GM19238 (cell line): ENCODE data around the gene HLA-C.
"Not testable (repeated sequence)": the region's sequence is repeated elsewhere in the genome, so short reads cannot be mapped to it uniquely, and the experiment has no call there.

Experiments used
- DNase-seq: peaks from one replicate; pipeline ENCODE4 v3.0.0; 2011; ENCODE audit warnings: low spot score; ENCODE audit not compliant: insufficient read length

The HLA-C gene

GRCh38 chr6:31271641-31272357, at the start of gene HLA-C:
Gene HLA-C (minus strand): TSS chr6:31272092. CDS start chr6:31272071, 21 bp downstream.
- DNase-seq = peak; percentile 85

- DNase-seq = no peak
Measured at GRCh38 chr6:31321005-31321707, 49.3 kb upstream of the HLA-C start.

DNA sequence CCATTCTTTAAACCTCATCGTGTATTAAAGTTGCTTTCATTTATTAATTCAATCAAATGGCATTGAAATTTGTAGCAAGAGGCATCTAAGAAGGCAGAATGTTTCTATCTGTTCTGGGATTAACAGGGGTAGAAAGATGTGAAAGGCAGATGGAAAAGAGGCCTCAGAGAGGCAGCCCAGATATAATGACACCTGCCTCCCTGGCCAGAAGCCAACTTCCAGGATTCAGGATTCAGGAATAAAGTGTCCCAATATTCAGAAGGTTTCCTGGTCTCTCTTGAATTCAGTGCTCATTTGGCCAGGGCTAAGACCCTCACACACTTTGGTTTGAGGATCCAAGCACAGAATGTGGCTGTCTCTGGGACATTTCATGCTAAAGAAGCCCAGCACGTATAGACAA, 45.1 kb upstream of the HLA-C start:
- DNase-seq = no peak

DNA sequence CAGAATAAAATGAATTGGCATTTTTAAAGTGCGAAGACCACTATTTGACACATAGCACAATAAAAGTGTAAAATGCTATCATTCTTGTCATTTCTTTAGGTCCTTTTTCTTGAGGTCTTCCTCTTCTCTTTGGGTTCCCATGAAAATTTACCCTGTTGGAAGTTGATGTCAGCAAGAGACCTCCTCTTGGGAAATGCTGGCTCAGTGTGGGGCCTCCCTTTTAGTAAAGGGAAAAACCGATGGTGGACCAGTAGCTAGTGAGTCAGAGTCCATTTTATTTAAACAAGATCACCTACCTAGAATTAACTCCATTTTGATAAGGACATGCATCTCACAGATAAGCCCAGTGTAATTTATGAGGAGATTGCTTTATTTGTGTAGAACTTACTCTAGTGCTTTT, 37.7 kb upstream of the HLA-C start:
- DNase-seq = no peak

GRCh38 chr6:31308845-31309175, 36.9 kb upstream of the HLA-C start:
- no peak for DNase-seq

DNA sequence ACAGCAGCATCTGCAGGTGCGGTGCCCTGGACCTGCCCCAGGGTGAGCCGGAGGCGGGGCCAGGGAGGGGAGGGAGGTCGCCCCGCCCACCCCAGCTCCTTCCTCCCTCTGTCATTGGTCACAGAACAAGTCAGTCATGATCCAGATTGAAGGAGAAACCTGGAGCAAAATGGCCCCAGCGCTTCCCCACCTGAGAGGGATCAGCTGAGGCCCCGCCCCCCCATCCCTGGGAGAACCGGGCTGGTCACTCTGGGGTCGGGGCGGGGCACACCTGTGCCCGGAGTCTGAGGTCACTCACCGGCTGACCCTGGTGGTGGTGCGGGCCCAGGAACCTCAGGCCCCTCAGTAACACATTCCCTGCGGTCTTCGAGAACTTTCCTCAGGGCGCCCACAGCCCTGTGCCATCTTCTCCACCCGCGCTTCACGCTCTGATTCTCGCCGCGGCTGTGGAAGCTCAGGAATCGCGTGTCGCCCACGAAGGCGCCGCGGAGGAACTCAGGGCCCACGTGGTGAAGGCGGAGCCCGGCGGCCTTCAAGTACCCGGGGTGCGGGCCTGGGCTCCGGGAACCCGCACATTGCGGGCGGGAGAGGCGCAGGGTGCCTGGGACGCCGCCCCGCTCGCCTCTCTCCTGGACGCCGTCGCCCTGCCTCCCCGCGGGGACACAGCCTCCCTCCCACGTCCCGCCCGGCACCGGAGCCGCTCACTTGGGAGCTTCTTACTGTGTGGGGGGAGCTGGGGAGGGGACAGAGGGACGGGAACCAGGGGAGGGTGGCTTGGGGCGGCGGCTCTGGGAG, 36.4 kb upstream of the HLA-C start:
- DNase-seq = peak; percentile 18

- DNase-seq = no peak
Measured at GRCh38 chr6:31307669-31308049, 35.8 kb upstream of the HLA-C start.

- no peak for DNase-seq
Measured at GRCh38 chr6:31305703-31306219, 33.9 kb upstream of the HLA-C start.

- DNase-seq = no peak
Measured at GRCh38 chr6:31304683-31305082, 32.8 kb upstream of the HLA-C start.

- DNase-seq = no peak
Measured at GRCh38 chr6:31300797-31301196, 28.9 kb upstream of the HLA-C start.

DNA sequence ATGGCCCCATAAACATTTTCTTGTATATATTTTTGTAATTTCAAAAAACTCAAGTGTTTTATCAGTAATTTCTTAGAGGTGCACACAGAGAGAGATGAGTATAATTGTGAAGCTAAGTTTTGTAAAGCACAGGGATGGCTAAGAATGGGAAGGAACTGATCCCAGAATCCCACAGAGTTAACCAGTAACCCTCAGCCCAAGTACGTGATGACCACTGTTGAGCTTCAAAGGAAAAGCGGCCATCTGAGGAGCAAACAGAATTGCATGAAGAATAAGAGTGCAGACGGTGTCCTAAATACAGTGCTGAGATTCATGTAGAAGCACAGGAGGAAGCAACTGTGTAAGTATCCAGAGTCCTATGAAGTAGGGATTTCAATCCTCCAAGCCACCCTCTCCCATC, 28.1 kb upstream of the HLA-C start:
- DNase-seq = no peak

DNA sequence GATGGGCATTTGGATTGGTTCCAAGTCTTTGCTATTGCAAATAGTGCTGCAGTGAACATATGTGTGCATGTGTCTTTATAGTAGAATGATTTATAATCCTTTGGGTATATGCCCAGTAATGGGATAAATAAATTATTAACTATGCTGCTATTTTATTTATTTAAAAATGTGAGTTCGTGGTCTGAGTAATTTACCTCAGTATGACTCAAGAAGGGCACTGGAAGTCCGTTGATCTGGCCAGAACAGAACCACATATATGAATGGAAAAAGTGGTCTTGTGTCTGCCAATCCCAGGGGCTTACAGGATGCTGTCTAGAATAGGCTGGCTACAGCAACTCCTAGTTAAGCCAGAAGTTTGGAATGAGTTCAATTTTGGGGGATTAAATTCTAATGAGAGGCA, 27.6 kb upstream of the HLA-C start:
- DNase-seq = no peak

GRCh38 chr6:31294056-31294455, 22.2 kb upstream of the HLA-C start:
- DNase-seq = no peak

DNA sequence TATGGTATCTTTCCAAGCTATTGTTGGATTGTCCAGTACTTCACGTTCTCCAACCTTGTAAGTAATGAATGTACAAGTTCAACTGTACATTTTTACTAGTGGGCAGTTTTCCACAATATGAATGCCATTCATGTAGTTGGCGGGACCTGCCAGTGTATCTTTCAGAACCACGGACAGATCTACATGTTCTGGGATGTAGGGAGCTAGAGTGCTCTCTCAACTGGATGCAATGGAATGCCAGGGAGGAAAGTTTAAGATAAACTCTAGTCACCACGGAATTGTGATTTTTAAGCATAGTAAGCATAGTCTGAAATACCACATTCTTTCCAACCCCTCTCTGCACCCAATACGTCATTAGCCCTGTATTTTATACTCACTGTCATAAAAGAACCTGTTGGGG, 21.5 kb upstream of the HLA-C start:
- no peak for DNase-seq

DNA sequence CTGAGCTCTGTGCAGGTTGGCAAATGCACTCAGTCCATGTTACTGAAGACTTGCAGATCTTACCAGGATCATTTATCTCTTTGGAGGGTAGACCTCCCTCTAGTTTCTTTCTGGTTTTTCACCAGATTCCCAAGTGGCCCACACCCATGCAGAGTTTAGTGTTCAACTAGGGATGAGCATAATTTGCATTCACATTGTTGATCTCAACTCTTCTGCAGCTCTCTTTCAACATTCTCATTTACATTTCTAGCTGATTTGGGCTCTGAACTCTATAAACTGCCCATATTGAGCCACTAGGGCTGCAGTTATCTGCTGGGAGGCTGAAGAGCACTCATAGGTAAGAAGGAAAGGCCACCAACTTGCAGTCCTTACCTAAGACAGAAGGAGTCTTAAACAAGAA, 17.9 kb upstream of the HLA-C start:
- no peak for DNase-seq

DNA sequence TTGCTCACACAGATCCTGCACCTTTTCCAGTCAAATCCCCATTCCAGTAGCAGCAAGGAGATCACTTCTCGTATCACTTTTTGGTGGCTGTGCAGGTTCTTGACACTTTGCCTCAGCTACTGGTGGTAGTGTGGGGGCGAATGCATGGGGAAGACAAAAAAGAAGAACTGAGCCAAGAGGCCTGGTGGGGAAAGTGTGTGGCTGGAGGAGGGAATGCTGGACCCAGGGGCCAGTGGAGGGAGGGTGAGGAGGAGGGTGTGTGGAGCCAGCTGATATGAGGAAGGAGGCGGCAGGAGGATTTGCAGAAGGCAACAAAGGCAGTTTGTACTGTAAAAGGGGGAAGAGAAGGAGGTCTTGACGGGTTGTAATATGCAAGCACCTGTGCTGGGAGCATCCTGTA, 15.7 kb upstream of the HLA-C start:
- DNase-seq = no peak

GRCh38 chr6:31285982-31286381, 14.1 kb upstream of the HLA-C start:
- DNase-seq = no peak

DNA sequence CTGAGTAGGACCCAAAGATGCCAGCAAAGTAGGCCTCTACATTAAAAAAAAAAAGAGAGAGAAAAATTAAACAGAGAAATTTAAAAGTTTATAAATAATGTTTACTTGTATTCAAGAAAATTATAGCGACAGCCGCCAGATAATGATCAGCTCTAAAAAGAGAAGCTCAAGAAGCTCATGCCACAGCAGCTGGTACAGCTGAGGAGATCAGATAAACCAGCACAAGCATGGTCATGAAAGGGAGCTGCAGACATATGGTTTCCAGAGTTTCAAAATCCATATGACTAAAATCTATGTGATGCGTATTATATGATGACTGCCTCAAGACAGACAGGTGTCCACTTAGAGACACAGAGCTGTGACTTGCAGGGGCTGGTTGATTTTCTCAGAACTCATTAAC, 13.6 kb upstream of the HLA-C start:
- no peak for DNase-seq

DNA sequence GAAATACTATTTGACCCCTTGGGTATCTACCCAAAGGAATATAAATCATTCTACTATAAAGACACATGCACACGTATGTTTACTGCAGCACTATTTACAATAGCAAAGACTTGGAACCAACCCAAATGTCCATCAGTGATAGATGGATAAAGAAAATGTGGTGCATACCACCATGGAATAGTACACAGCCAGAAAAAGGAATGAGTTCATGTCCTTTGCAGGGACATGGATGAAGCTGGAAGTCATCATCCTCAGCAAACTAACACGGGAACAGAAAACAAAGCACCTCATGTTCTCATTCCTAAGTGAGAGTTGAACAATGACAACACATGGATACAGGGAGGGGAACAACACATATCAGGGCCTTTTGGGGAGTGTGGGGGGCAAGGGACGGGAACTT, 7.8 kb upstream of the HLA-C start:
- not testable (repeated sequence) for DNase-seq

- no peak for DNase-seq
Measured at GRCh38 chr6:31272836-31273626, 1.1 kb upstream of the HLA-C start.

GRCh38 chr6:31272436-31272835, 544 bp upstream of the HLA-C start:
- DNase-seq = no peak
